GM21526 (cell line): Measurements from ENCODE around the gene SLC35G2.
"Not testable (repeated sequence)": the region's sequence is repeated elsewhere in the genome, so short reads cannot be mapped to it uniquely, and the experiment has no call there.

Experiments
- ATAC-seq: cut with Tn5 transposase; IDR thresholded peaks from one replicate; pipeline ENCODE4 v1.9.1; 2021; ENCODE audit warnings: moderate library complexity; ENCODE audit not compliant: unreplicated experiment, low FRiP score

SLC35G2 gene

DNA sequence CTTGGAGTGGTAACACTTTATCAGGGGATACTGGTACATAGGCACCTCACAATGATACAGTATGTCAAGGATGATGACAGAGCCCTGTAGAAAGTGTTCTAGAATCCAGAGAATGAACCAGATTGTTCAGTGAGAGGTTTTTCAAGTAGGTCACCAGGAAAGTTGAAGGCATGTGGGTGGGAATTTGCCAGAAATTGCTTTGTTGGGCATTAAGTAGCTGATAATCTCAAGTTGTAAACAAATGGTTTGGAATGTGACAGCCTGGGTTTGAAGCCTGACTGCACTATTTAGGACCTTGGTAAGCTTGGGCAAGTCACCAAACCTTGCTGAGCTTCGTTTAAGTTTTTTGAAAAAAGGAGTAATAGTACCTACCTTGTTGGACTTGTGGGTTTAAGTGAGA, 12.5 kb downstream of the SLC35G2 start:
- ATAC-seq = no peak

DNA sequence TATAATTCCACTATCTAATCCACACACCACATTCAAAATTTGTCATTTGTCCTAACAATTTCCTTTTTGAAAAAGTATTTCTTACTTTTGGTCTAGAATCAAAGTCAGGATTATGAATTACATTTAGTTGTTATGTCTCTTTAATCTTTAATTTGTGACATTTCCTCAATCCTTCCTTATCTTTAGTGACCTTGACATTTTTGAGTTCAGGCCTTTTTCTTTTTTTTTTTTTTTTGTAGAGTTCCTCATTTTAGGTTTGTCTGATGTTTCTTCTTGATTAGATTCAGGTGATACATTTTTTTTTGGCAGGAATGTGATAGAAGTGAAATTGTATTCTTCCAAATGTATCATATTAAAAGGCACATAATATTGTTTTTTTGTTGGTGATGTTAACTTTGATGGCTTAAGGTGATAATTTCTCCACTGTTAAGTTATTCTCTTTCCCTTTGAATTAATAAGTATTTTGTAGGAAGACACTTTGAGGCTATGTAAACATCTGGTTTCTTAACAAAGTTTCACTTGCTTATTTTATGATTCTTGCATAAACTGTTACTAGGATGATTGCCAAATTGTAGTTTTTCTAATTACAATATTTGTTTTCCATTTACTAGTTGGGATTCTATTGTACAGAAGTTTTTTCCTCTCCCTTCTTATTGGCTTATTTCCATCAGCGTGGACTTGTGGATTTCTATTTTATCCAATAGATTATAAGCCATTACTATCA, 16.3 kb downstream of the SLC35G2 start:
- ATAC-seq = no peak

DNA sequence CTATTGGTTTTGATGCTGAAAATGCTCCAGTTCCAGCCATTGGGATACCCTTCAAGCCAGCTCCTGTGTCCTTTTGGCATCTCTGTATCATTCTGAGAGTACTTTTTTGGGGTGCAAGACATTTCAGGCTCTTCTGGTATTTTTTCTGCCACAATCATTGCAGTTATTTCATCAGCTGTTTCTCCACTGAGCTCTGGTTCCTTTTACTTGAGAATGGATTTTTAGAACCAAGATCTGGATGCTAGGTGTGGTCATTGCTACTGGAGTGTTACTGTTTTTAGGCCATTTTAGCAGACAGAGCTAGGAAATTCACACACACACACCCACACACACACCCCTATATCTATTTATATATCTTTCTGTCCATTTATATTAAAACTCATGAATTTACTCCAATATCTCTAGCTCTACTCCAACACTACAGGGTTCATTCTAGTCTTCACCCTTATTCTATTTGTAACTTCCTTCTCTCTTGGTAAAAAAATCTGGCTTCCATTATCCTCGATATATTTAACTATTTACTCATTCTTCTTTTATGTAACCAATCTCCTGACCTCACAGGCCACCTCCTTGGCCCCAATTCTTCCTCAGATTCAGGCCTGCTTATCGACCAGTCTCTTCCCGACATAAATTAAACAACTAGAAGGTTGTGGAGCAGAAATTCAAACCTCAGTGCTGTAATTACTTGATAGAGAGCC, 17.0 kb downstream of the SLC35G2 start:
- no peak for ATAC-seq

DNA sequence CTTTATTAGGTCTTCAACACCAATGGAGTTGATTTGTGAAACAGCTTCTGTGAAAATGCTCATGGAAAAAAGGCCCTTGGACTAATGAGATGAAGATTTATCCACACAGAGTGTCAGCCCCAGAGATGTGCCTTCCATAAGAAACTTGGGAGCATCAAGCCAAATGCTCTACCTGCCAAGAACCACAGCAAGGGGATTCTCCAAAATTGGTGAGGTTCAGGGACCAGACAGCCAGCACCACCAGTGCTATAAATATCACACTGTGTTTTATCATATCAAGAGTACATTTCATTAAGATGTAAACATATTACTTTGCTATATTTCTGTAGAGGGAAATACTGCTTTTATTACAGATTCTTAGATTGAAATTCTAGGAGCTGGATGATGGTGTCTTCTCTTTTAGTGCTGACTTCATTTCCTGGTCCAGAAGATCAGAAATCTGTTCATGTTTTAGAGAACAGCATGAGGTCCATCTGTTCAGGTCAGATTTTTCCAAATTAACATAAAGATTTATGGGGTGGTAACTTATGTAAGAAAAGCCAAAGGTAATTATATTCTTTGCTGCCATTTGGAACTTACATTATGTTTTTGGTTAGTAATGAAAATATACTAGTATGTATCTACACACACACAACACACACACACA, 17.7 kb downstream of the SLC35G2 start:
- ATAC-seq = no peak

DNA sequence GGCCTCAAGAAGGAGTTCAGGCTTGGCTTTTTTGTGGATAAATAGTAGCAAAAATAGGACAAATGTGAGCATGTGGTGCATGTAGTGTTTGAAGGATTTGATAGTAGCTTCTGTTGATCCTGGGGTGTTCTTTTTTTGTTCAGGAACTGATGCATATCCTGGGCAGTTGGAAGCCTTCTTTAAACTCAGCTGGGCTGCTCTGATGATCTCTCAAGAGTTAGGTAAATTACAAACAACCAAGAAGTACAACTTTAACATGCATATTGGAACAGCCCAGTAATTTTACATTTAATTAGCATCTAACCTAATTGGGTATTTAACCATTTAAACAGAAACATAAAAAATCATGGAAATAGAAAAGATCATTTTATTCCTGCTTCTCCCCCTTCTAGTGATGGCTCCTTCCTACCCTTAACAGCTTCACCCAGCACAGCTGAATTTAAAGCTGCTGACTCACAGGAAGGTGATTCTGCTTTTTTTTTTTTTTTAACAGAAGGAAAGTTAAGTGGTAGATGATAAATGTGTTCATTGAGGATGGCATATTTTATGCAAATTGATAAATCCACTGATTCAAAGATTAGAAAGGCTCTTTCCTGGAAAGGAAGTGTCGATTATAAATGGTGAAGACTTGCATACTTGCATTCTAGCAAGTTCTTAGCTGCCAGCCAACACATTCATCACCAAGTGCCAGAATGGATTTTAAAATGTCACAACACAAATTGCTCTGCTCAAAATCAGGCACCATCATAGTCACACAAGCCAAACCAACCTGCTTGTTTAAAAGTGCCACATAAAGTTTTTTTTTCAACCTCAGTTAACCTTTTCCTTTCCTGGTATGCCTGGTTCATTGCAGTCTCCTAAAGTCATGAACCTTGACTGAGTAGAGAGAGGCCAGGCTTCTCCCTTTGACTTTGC, 20.0 kb downstream of the SLC35G2 start:
- ATAC-seq = no peak

DNA sequence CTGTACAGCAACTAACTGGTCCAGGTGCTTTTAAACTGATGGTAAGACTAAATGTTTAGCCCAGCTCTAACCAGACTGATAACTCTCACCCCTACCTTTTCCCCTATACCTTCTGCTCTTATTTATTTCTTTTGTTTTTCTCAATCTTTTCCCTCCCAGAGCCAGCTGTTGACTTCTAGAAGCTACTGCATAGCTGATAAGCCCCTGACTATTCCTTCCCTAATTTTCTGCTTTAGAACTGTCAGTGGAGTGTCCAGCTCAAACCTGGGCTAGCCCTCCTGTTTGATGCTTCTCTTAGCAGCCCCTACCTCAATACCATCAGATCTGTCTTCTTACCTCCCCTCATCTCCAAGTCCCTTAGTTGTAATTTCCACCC, 20.6 kb downstream of the SLC35G2 start:
- no peak for ATAC-seq

DNA sequence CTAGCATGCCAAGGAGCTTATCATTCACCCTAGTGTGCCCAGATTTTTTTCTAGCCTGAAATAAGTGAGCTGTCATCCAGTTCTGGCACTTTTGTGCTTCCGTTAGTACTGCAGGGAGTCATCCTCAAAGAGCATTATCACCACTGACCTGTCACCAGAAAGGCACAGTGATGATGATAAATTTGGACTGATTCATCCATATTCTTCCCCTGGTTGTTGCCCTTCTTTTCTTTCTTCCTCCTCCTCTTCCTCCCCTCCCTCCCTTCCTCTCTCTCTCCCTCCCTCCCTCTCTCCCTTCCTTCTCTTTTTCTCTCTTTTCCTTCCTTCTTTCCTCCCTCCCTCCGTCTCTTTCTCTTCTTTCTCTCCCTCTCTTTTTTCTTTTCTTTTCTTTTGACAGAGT, 21.3 kb downstream of the SLC35G2 start:
- ATAC-seq = no peak

DNA sequence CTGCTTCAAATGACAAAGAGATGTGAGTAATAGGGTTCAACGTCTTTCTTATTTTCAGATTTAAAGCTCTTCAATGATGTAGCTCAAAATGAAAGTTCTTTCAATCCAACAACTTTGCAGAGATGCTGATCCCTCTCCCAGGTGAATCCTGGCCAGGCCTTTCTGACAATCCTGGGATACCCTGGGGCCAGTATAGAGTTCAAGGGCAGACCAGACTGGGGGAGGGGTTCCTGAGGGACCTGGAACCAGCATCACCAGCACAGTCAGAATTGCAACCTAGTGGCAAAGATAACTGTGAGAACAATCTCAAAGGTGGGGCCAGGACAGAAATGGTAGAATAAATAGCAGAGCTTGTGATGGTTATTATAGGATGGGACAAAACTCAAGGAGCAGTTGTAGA, 23.4 kb downstream of the SLC35G2 start:
- no peak for ATAC-seq

DNA sequence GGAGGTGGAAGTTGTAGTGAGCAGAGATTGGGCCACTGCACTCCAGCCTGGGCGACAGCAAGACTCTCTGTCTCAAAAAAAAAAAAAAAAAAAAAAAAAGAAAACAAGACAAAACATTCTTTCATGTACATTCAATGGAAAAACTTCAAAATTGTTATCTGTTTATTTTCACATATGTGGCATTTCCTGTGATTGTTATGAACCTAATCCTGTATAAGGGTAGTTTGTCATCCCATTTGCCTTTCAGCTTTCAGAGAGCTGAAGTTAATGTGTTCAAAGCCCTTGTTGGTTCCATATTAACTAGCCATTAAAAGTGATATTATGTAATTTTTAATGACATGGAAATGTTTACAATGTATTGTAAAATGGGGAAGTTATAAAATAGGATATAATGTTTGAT, 25.8 kb downstream of the SLC35G2 start:
- no peak for ATAC-seq

DNA sequence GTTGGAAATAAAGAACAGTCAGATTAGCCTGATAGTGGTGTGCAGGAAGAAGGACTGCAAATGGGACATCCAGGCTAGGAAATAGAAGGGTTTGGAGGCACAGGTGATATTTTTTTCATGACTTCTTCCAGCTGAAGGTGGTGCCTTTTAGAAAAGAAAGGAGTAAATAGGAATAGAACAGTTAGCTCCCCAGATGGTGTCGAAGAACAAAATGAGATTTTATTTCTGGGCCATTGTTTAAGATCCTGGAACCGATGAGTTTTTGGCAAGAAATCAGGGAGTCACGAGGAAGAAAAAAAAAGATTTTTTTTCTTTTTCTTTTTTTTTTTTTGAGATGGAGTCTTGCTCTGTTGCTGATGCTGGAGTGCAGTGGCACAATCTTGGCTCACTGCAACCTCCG, 33.3 kb downstream of the SLC35G2 start:
- no peak for ATAC-seq

DNA sequence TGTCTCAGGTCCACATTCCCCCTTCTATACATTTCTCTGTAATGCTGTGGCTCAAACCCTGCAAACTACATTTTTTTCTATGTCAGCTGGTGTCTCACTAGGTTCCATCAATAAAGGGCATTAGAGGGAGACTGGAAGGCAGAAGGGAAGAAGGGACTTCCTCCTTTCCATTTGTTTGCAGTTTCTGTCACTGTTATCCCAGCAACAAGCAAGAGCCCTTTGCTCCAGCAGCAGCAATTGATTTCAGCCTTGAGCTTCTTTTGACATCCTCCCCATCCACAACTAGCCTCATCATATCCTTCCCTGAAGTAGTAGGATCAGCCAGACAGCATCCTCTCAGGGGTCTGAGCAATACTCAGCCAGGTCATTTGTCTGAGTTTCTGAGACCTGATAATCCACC, 37.7 kb downstream of the SLC35G2 start:
- no peak for ATAC-seq

DNA sequence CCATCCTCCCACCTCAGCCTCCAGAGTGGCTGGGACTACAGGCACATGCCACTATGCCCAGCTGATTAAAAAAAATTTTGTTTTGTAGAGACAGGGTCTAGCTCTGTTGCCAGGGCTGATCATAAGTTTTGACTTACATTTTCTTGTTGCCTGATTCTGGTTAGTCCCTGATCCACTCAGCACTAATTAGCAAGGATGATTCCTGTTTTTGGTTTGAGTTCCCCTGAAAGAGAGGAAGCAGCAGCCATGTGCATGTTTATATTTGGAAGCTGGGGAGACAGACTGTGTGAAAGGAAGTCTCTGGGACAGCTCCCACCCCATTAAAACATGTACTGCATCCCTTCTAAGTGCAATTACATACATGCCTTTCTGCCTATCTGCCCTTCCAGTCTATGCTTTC, 39.5 kb downstream of the SLC35G2 start:
- ATAC-seq = no peak

DNA sequence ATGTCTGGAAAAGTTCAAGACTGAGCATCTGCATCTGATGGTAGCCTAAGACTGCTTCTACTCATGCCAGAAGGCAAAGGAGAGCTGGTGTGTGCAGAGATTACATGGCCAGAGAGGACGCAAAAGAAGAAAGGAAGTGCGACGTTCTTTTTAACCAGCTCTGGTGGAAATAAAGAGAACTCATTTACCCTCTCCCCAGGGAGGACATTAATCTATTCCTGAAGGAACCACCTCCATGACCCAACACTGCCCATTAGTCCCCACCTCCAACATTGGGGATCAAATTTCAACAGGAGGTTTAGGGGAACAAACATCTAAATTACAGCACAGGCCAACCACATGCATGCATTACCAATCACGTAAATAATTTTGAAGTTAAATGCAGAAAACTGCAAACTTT, 41.6 kb downstream of the SLC35G2 start:
- ATAC-seq = no peak

DNA sequence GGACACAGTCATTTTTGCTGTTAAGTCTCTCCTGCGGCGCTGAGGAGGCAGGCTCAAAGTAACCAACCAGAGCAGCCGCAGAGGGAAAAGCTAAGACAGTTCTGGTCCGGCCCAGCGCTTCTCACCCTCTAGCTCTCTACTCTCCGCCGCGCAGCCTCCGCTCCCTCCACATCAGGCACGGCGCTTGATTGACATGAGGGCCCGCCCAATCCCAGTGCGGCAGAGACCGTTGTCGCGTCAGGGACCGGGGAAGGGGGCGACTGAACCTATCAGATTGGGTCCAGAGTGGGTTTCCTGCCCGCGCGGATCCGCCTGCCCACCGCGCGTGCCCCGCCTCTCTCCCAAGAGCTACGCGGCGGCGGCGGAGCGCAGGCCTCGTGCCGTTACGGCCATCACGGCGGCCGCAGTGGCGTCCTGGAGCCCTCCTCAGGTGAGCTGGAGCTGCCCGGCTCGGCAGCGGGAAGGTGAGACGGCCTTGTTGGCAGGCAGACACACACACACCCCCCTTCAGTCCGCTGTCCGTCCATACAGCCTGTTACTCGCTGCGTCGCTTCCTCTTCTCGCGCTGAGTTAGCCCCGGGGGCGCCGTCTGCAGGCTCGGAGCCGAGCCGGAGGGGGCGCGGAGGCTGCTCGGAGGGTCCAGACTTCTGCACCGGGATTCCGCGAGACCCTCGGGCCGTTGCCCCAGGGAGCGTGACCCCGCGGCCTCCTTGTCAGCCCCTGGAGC, 43.1 kb downstream of the SLC35G2 start, which contains the start of gene NCK1:
Gene NCK1 (plus strand): TSS at position 319 of the 727 bp plus-strand sequence. CDS start 65,794 bp downstream, outside the sequence.
- peak; percentile 97 for ATAC-seq

DNA sequence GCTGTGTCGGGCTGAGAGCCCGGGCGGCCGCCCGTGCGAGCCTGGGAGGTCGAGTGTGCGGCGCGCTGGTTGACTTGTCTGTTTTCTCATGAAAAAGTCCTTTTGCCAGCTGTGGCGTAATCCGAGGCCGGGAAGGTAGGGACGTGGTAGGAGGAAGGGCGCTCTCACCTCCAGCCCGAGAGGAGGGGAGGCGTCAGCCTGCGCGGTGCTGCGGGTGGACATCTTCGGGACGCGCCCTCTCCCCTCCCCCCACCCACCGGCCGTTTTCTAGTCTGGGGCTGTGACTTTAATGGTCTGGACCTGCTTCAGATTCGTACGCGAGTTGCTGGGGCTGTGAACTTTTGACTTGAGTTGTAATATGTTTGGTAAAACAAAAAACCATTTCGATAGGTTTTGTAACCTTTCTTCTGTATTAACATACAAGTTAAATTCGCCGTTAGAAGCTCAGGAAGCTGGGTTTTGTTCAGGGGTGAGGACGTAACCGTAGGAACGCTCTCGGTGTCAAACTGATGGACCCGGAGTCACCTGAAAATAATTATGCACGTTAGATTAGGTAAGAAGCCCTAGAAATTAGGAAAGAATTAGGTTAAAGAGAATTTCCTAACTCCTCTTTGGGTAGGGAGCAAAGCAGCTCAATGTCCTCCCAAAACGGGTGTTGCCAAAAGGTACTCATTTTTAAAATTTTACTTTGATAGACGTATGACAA, 43.8 kb downstream of the SLC35G2 start:
- peak; percentile 12 for ATAC-seq

DNA sequence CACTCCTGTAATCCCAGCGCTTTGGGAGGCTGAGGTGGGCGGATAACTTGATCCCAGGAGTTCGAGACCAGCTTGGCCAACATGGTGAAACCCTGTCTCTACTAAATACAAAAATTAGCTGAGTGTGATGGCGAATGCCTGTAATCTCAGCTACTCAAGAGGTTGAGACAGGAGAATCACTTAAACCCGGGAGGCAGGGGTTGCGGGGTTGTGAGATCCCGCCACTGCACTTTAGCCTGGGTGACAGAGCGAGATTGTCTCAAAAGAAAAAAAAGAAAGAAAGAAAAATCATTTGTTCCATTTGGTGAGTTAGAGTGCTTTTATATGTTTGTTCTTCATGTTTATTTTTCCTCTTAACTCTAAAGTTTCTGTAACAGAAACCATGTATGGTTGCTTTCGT, 50.4 kb downstream of the SLC35G2 start:
- ATAC-seq = no peak

DNA sequence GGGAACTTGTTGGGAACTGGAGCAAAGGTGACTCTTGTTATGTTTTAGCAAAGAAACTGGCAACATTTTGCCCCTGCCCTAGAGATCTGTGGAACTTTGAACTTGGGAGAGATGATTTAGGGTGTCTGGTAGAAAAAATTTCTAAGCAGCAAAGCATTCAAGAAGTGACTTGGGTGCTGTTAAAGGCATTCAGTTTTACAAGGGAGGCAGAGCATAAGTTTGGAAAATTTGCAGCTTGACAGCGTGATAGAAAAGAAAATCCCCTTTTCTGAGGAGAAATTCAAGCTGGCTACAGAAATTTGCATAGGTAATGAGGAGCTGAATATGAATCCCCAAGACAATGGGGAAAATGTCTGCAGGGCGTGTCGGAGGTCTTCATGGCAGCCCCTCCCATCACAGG, 53.3 kb downstream of the SLC35G2 start:
- not testable (repeated sequence) for ATAC-seq

DNA sequence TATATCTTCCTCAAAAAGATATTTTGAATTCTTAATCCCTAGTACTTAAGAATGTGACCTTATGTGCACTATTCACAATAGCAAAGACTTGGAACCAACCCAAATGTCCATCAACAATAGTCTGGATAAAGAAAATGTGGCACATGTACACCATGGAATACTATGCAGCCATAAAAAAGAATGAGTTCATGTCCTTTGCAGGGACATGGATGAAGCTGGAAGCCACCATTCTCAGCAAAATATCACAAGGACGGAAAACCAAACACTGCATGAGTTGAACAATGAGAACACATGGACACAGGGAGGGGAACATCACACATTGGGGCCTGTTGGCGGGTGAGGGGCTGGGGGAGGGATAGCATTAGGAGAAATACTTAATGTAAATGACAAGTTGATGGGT, 60.6 kb downstream of the SLC35G2 start:
- not testable (repeated sequence) for ATAC-seq

DNA sequence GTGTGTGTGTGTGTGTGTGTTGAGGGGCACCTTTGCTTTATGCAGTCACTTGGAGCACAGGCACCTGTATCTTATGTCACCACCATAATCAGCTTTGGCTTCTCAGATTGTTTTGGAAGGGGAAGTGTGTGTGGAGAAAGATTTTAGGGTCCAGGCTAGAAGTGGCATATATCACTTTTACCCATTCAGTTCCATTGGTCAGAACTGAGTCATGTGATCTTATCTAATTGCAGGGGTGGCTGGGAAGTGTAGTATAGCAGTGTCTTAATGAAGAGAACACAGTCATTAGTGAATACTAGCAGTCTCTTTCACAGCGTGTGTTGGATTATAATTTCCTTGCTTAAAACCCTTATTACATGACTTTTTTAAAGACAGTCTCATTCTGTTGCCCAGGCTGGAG, 63.6 kb downstream of the SLC35G2 start:
- no peak for ATAC-seq
